B cell (primary cell): ENCODE measurements around the gene KCNQ2. TPM values are rescaled to one million over a fixed set of nuclear protein-coding genes. Genes with fewer than 3 reads are reported as not detected.

ENCODE experiments used
- ATAC-seq: fragments of 200-7000 bp; cut with Tn5 transposase; one replicate; pipeline ENCODE4 v1.10.0; 2021; ENCODE audit warnings: low read depth, mild to moderate bottlenecking, moderate number of reproducible peaks, moderate library complexity
- CTCF ChIA-PET: fragments of 350-600 bp; sonication (Branson Sonifier 250); formaldehyde crosslinking; loops from one replicate; lab custom pipeline; 2021; ENCODE audit warnings: antibody characterized with exemption, inconsistent platforms; lab: Charles Lee
- POLR2A ChIA-PET: fragments of 350-600 bp; sonication (Branson Sonifier 250); formaldehyde crosslinking; loops from one replicate; lab custom pipeline; 2021; ENCODE audit warnings: antibody characterized with exemption; lab: Charles Lee
- DNase-seq: peaks from one replicate; pipeline ENCODE4 v3.0.0; 2013
- H2AFZ ChIP-seq: 2 replicates; pipeline ENCODE4 v1.6.1; 2012; ENCODE audit warnings: mild to moderate bottlenecking, low read depth, low read length; ENCODE audit not compliant: insufficient read depth, poor library complexity, severe bottlenecking
- H3K27ac ChIP-seq, 2 donors: 1 replicate in 1 of 2; 2 replicates in 1 of 2; pipeline ENCODE4 v1.5.1; 2012 to 2013; ENCODE audit warnings: low read length in 2 of 2, mild to moderate bottlenecking in 2 of 2, moderate library complexity in 1 of 2
- H3K27me3 ChIP-seq, 4 experiments: fragments of 200-600 bp in 1 of 4; sonication (generic) in 1 of 4; replicated peaks in 1 of 4; 1 replicate in 2 of 4; 2 replicates in 2 of 4; pipeline versions ENCODE4 v1.6.1 to v1.7.0; 2013 to 2016; ENCODE audit warnings: low read length in 3 of 4, mild to moderate bottlenecking in 2 of 4, mixed read lengths in 1 of 4, moderate library complexity in 1 of 4; ENCODE audit not compliant: insufficient read depth in 4 of 4, control insufficient read depth in 3 of 4; ENCODE audit errors: control extremely low read depth in 1 of 4
- H3K36me3 ChIP-seq, 2 experiments: replicated peaks in 1 of 2; 1 replicate in 1 of 2; 2 replicates in 1 of 2; pipeline versions ENCODE4 v1.6.1 to v1.7.1; 2013; ENCODE audit warnings: low read length in 1 of 2; ENCODE audit not compliant: insufficient read depth in 2 of 2, control insufficient read depth in 1 of 2; ENCODE audit errors: control extremely low read depth in 1 of 2, extremely low read depth in 1 of 2
- H3K4me1 ChIP-seq, 2 donors: fragments of 200-600 bp in 1 of 2; sonication (generic) in 1 of 2; 1 replicate in 1 of 2; 2 replicates in 1 of 2; pipeline versions ENCODE4 v1.5.1 to v1.6.1; 2013 to 2017; ENCODE audit warnings: low read length in 2 of 2; ENCODE audit not compliant: control insufficient read depth in 2 of 2, insufficient read depth in 2 of 2
- H3K4me2 ChIP-seq: replicated peaks from 2 replicates; pipeline ENCODE3; 2012; ENCODE audit warnings: mild to moderate bottlenecking, low read depth, low read length; ENCODE audit not compliant: poor library complexity, severe bottlenecking
- H3K4me3 ChIP-seq, 5 experiments: fragments of 200-600 bp in 1 of 5; sonication (generic) in 1 of 5; 1 replicate in 3 of 5; 2 replicates in 2 of 5; pipeline versions ENCODE4 v1.5.1 to v1.7.0; 2011 to 2016; ENCODE audit warnings: low read length in 4 of 5, mild to moderate bottlenecking in 4 of 5, low read depth in 2 of 5, control low read depth in 1 of 5, moderate library complexity in 1 of 5; ENCODE audit not compliant: insufficient read depth in 1 of 5; ENCODE audit errors: control extremely low read depth in 1 of 5, extremely low read depth in 1 of 5
- H3K79me2 ChIP-seq: fragments of 200-600 bp; sonication (generic); one replicate; pipeline ENCODE4 v1.6.0; 2016; ENCODE audit warnings: low read length; ENCODE audit not compliant: control insufficient read depth, insufficient read depth
- H3K9ac ChIP-seq: fragments of 200-600 bp; sonication (generic); 2 replicates; pipeline ENCODE4 v1.6.1; 2017; ENCODE audit warnings: mild to moderate bottlenecking, low read length, moderate library complexity
- H3K9me3 ChIP-seq, 3 donors: one replicate each; pipeline versions ENCODE4 v1.6.1 to v1.7.1; 2013; ENCODE audit warnings: low read length in 2 of 3; ENCODE audit not compliant: control insufficient read depth in 2 of 3, insufficient read depth in 1 of 3; ENCODE audit errors: control extremely low read depth in 1 of 3
- H4K20me1 ChIP-seq: 2 replicates; pipeline ENCODE4 v1.6.0; 2012; ENCODE audit warnings: mild to moderate bottlenecking, low read length; ENCODE audit not compliant: insufficient read depth, control insufficient read depth, poor library complexity, severe bottlenecking
- H3K27ac Mint-ChIP-seq: one replicate; pipeline ENCODE4 v1.8.0; 2021; ENCODE audit warnings: mixed read lengths
- H3K27me3 Mint-ChIP-seq: one replicate; pipeline ENCODE4 v1.8.0; 2021; ENCODE audit warnings: mixed read lengths
- H3K4me1 Mint-ChIP-seq: one replicate; pipeline ENCODE4 v1.8.0; 2021; ENCODE audit warnings: mixed read lengths
- H3K4me3 Mint-ChIP-seq: one replicate; pipeline ENCODE4 v1.8.0; 2021; ENCODE audit warnings: mixed read lengths
- H3K9me3 Mint-ChIP-seq: one replicate; pipeline ENCODE4 v1.8.0; 2022; ENCODE audit warnings: mixed read lengths; ENCODE audit not compliant: insufficient read depth
- CTCF ChIP-seq: fragments of 200-600 bp; IDR thresholded peaks from one replicate; pipeline ENCODE4 v1.8.0; 2022; ENCODE audit warnings: antibody characterized with exemption, mild to moderate bottlenecking
- EZH2 ChIP-seq: IDR thresholded peaks from 2 replicates; pipeline ENCODE4 v1.6.1; 2012; ENCODE audit warnings: borderline replicate concordance, low read depth, mild to moderate bottlenecking, moderate library complexity, low read length; ENCODE audit not compliant: insufficient read depth, poor library complexity, severe bottlenecking
- whole genome bisulfite sequencing: methylation state at CpG from one replicate; pipeline ENCODE4 v1.1.5; 2013; ENCODE audit warnings: missing lambda C conversion rate; ENCODE audit not compliant: insufficient coverage; 5-methylcytosine and 5-hydroxymethylcytosine counted together
- intact Hi-C: fragments of 100-400 bp; cut with micrococcal nuclease; formaldehyde crosslinking; loops from one replicate; pipeline ENCODE4 v1.10.0; 2022
- polyA plus RNA-seq: library from polyadenylated mRNA; depleted of rRNA; stranded (reverse); fragments of >200 nt; gene quantifications from 2 replicates; pipeline ENCODE4 v1.2.3, GENCODE V29; 2012
- total RNA-seq, 2 donors: library from RNA; stranded (reverse); fragments of 120-200 nt in 1 of 2; gene quantifications; 1 replicate in 1 of 2; 2 replicates in 1 of 2; pipeline versions ENCODE4 v1.2.3 to v1.2.4, GENCODE V29; 2013 to 2022

Gene KCNQ2
- total and polyA plus RNA-seq, 2 donors (not counting 1 experiment from before 2014, with no cell fraction given), result 0.12 TPM; not detected in 1

GRCh38 chr20:63421094-63421692 is 51.3 kb downstream of the KCNQ2 start:
- H3K4me2 ChIP-seq, result no peak overlapping the region
- no peak overlapping the region for H2AFZ ChIP-seq
- H3K9me3 ChIP-seq, result peaks cover 0 to 6% (median 0%) of the 10 kb centered on the region in 3 donors
- Mint-ChIP-seq H3K27me3 (peaks cover 5% of the 10 kb centered on the region), H3K4me1 (no peaks in the 10 kb centered on the region), H3K9me3 (no peaks in the 10 kb centered on the region), H3K27ac (no peak overlapping the region), H3K4me3 (no peak overlapping the region)
- H3K79me2 ChIP-seq, result no peaks in the 10 kb centered on the region
- H3K27me3 ChIP-seq, result no peaks in the 10 kb centered on the region
- H4K20me1 ChIP-seq, result no peaks in the 10 kb centered on the region
- ATAC-seq, result no peak
- WGBS, result 83% methylated on average over 26 of the region's 29 CpGs
- H3K4me1 ChIP-seq, result no peaks in the 10 kb centered on the region
- no peak for DNase-seq
- intact Hi-C loops, result no loop called here
- ChIA-PET POLR2A (no interaction called here), CTCF (no interaction called here)
- no peak overlapping the region for H3K9ac ChIP-seq
- TF ChIP-seq EZH2 (no peak), CTCF (no peak)
- H3K4me3 ChIP-seq, result no peak overlapping the region
- H3K27ac ChIP-seq, result no peak overlapping the region
- no peaks in the 10 kb centered on the region for H3K36me3 ChIP-seq

GRCh38 chr20:63420359-63421093 is 51.9 kb downstream of the KCNQ2 start:
- H3K9me3 ChIP-seq, result peaks cover 0 to 6% (median 0%) of the 10 kb centered on the region in 3 donors
- POLR2A ChIA-PET, result no interaction called here
- H3K4me2 ChIP-seq, result no peak overlapping the region
- CTCF ChIA-PET, result no interaction called here
- H3K27me3 ChIP-seq, result no peaks in the 10 kb centered on the region
- Mint-ChIP-seq H3K27me3 (peaks cover 5% of the 10 kb centered on the region), H3K9me3 (no peaks in the 10 kb centered on the region), H3K27ac (no peak overlapping the region), H3K4me3 (no peak overlapping the region), H3K4me1 (no peaks in the 10 kb centered on the region)
- 82% methylated on average over 34 of the region's 34 CpGs for WGBS
- no peaks in the 10 kb centered on the region for H4K20me1 ChIP-seq
- no peak for ATAC-seq
- intact Hi-C loops, result no loop called here
- H3K36me3 ChIP-seq, result no peaks in the 10 kb centered on the region
- H3K4me3 ChIP-seq, result no peak overlapping the region
- no peak for DNase-seq
- no peaks in the 10 kb centered on the region for H3K4me1 ChIP-seq
- TF ChIP-seq EZH2 (no peak), CTCF (no peak)
- no peak overlapping the region for H3K27ac ChIP-seq
- H2AFZ ChIP-seq, result no peak overlapping the region
- H3K79me2 ChIP-seq, result no peaks in the 10 kb centered on the region
- no peak overlapping the region for H3K9ac ChIP-seq
